Cardiac muscle cell (in vitro differentiated cells and primary cell): Measurements from ENCODE around the gene TXNRD2. TPM values are rescaled to one million over a fixed set of nuclear protein-coding genes. Genes with fewer than 3 reads are reported as not detected.

Experiments used
- DNase-seq, 2 donors: peaks; one replicate each; pipeline versions ENCODE4 v3.0.0 to v3.0.0-alpha.2; 2010 to 2017; ENCODE audit warnings: low read depth in 1 of 2, low spot score in 1 of 2
- H3K27ac ChIP-seq: fragments of 200-600 bp; sonication (generic); 2 replicates; pipeline ENCODE4 v1.5.1; 2016
- H3K27me3 ChIP-seq: fragments of 200-600 bp; sonication (generic); 2 replicates; pipeline ENCODE4 v1.6.0; 2016; ENCODE audit warnings: control low read depth
- H3K36me3 ChIP-seq: fragments of 200-600 bp; sonication (generic); 2 replicates; pipeline ENCODE4 v1.5.1; 2016; ENCODE audit warnings: control low read depth
- H3K4me1 ChIP-seq: fragments of 200-600 bp; sonication (generic); 2 replicates; pipeline ENCODE4 v1.8.1; 2017; ENCODE audit warnings: low read depth, mild to moderate bottlenecking, mixed run types
- H3K4me3 ChIP-seq: fragments of 200-600 bp; sonication (generic); 2 replicates; pipeline ENCODE4 v1.5.1; 2016; ENCODE audit warnings: mild to moderate bottlenecking
- H3K9me3 ChIP-seq: fragments of 200-600 bp; sonication (generic); 2 replicates; pipeline ENCODE4 v1.5.1; 2017; ENCODE audit warnings: low read depth, mild to moderate bottlenecking, control low read depth
- CTCF ChIP-seq: IDR thresholded peaks from 2 replicates; pipeline ENCODE4 v1.5.1; 2012; ENCODE audit warnings: low read depth, mild to moderate bottlenecking, low read length
- polyA plus RNA-seq: library from polyadenylated mRNA; unstranded; fragments of >200 nt; fragmentation: Nextera tagmentation; extraction: Ambion mirVana; gene quantifications from 2 replicates; pipeline ENCODE4 v1.2.1, GENCODE V29; 2016
- total RNA-seq: library from RNA; depleted of rRNA; stranded (reverse); fragments of >200 nt; gene quantifications from 2 replicates; pipeline ENCODE4 v1.2.3, GENCODE V29; 2016

Gene TXNRD2
- total and polyA plus RNA-seq, 2 experiments from 2014 or later = 15.6 to 21.2 TPM

DNA sequence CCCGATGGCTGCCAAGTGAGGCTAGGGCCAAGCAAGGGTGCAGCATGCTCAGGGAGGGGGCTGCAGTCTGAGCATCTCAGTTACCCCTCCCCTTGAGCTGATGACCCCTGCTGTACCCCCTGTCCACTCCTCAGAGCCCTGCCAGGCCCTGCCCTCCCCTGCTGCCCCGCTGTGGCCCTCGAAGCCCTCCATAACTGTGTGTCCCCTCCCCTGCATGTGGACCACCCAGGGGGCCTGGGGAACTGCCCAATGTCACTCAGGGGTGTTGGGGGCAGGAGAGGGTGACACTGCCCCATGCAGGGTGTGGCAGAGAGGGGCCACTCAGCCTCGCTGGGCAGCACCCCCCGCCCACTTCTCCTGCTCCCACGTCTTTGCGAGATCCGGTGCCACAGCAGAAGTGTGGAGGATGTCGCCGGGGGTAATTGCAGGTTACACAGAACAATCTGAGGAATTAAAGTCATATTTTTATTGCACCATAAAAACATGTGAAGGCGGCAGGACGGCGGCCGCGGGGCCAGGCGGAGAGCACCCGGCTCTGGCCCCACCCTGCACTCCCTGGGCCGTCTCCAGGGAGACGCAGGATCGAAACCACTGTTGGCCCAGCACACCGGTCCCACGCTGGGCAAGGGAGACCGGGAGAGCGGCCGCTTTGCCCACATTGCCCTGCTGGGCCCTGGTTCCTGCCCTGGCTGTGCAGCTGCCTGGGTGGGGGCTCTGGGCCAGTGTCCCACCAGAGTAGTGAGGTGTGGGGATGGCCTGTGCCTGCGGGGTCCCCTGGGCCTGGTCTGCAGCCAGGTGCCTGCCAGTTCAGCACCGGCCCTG, 68.3 kb downstream of the TXNRD2 start:
- H3K4me3 ChIP-seq = no peak overlapping the region
- H3K36me3 ChIP-seq = no peaks in the 10 kb centered on the region
- DNase-seq = no peak
- H3K4me1 ChIP-seq = peaks cover 15% of the 10 kb centered on the region
- no peak overlapping the region for H3K27ac ChIP-seq
- no peaks in the 10 kb centered on the region for H3K27me3 ChIP-seq
- H3K9me3 ChIP-seq = no peaks in the 10 kb centered on the region
- TF ChIP-seq CTCF = no peak

DNA sequence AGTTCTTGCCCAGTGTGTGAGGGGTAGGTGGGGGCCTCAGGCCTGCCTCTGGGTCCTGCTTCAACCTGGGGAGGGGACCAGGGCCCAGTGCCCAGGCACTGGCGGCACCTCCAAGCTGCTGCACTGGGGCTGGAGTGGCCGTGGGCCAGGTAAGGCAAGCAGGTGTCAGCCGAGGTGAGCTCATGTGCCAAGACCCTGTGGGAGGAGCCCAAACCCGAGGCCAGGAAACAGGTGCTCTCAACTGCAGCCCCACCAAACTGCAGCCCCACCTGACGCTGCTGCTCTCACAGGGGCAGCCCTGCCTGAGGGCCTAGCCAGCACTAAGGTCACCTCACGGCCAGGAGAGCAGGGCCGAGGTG, 68.9 kb downstream of the TXNRD2 start:
- H3K36me3 ChIP-seq = no peaks in the 10 kb centered on the region
- no peak overlapping the region for H3K4me3 ChIP-seq
- H3K27me3 ChIP-seq = no peaks in the 10 kb centered on the region
- H3K4me1 ChIP-seq = peaks cover 15% of the 10 kb centered on the region
- H3K9me3 ChIP-seq = no peaks in the 10 kb centered on the region
- DNase-seq = no peak
- H3K27ac ChIP-seq = no peak overlapping the region
- no peak for TF ChIP-seq CTCF

- no peak for TF ChIP-seq CTCF
- Histone ChIP-seq H3K36me3 (no peaks in the 10 kb centered on the region), H3K9me3 (no peaks in the 10 kb centered on the region), H3K4me1 (peaks cover 15% of the 10 kb centered on the region), H3K27me3 (no peaks in the 10 kb centered on the region), H3K27ac (no peak overlapping the region), H3K4me3 (no peak overlapping the region)
- DNase-seq = no peak
Measured at GRCh38 chr22:19871845-19872778, 69.5 kb downstream of the TXNRD2 start.

- no peak overlapping the region for H3K27ac ChIP-seq
- H3K4me1 ChIP-seq = peaks cover 15% of the 10 kb centered on the region
- no peak for DNase-seq
- no peaks in the 10 kb centered on the region for H3K27me3 ChIP-seq
- no peak overlapping the region for H3K4me3 ChIP-seq
- no peak for TF ChIP-seq CTCF
- H3K36me3 ChIP-seq = no peaks in the 10 kb centered on the region
- H3K9me3 ChIP-seq = no peaks in the 10 kb centered on the region
Measured at GRCh38 chr22:19871023-19871844, 70.4 kb downstream of the TXNRD2 start.
